ENCODE data around the gene TRPC6.

DNA sequence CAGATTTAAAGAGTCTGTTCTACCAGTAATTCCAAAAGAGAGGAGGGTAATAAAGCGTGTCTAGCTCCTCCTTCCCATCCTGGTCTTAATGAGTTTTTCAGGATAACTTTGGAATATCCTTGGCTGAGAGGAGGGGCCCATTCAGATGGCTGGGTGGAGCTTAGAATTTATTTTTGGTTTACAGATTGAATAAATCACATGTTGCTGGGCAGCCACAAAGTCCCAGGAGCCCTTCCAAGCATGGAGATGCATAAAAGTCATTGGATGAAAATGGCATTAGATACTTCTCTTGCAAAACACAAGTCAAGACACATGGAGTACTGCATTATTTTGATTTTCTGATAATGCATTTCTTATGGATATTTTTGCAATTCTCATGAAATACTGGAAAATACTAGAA lies 139.0 kb downstream of the TRPC6 start:
- TF ChIP-seq, protein P1, sequence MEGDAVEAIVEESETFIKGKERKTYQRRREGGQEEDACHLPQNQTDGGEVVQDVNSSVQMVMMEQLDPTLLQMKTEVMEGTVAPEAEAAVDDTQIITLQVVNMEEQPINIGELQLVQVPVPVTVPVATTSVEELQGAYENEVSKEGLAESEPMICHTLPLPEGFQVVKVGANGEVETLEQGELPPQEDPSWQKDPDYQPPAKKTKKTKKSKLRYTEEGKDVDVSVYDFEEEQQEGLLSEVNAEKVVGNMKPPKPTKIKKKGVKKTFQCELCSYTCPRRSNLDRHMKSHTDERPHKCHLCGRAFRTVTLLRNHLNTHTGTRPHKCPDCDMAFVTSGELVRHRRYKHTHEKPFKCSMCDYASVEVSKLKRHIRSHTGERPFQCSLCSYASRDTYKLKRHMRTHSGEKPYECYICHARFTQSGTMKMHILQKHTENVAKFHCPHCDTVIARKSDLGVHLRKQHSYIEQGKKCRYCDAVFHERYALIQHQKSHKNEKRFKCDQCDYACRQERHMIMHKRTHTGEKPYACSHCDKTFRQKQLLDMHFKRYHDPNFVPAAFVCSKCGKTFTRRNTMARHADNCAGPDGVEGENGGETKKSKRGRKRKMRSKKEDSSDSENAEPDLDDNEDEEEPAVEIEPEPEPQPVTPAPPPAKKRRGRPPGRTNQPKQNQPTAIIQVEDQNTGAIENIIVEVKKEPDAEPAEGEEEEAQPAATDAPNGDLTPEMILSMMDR (conservative IDR thresholded peaks at IDR 0.05; ENCODE audit: low read depth, low read length) = no peak
- TF ChIP-seq EZH2 (IDR thresholded peaks at IDR 0.05; ENCODE audit: low read length, unreplicated experiment) = no peak

Data from PC-3 (cell line).